Putamen (tissue), 1 donor: ENCODE measurements around the gene BCAS4.

Source experiments
- DNase-seq: peaks from one replicate; pipeline ENCODE4 v3.0.0-alpha.2; 2016; ENCODE audit warnings: low spot score

Gene BCAS4

DNA sequence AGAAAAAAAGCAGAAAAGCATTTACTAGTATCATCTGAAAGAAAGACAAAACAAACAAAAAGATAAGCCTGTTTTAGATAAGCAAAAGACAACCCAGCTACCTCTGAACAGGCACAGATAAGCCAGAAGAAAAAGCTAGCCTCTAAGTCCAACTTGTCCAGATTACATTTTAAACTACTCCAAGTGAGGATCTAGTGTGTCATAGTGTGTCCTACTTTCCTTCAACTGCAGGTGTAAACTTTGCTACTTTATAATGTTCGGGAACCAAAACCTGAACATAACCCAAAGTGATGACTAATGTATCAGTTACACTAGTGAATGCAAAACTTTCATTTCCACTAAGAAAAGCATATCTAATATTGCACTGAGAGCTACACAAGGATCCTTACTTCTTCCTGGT lies 116.9 kb downstream of the BCAS4 start:
- no peak for DNase-seq

DNA sequence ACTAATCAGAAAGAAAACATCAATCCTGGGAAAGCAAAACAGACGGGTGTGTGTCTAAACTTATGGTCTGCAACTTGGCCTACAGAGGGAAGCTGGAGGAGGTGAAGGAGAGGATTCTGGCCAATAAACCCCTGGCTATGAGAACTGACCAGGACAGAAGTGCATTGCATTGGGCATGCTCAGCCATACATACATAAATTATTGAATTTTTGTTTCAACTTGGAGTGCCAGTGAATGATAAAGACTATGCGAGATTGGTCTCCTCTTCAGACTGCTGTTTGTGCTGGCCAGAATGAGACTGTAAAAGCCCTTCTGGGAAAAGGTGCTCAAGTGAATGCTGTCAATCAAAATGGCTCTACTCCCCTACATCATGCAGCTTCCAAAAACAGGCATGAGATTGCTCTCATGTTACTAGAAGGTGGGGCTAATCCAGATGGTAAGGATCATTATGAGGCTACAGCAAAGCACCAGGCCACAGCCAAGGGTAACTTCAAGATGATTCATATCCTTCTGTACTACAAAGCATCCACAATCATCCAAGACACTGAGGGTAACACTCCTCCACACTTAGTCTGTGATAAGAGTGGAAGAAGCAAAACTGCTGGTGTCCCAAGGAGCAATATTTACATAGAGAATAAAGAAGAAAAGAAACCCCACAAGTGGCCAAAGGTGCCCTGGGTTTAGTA lies 119.0 kb downstream of the BCAS4 start:
- DNase-seq: no peak

DNA sequence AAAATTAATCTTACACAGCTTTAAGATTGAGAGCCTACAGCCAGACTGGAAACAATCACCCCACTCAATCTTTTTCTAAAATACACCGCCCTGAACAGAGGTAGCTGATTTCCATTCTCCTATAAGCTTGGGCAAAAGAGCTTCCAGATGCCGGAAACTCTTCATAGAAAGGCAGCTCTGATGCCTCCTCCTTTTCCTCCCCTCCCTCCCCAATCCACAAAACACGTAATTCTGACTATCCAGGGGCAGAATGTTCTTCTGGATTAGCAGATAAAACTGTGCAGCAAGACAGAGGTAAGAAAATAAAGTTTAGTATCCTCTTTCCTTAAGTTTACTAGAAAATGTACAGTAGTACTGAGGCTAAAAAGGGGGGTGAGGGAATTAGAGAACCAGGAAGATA lies 120.6 kb downstream of the BCAS4 start:
- no peak for DNase-seq

DNA sequence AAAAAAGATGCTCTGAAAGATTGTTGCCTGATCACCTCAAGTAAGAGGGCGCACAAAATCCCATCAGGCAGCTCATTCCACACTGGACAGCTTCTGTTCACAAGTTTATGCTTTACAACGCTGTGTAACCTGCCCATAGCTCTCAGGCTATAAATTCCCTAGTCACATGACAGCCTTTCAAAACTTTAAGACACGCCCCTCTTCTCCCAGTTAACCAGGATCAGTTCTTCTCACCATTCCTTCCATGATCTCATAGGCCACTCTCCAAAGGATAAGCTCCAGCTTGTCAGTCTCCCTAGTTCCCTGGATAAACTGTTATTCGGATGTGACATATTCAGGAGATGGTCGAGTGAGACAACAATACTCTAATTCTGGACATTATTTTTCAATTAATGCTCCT lies 121.4 kb downstream of the BCAS4 start:
- no peak for DNase-seq

DNA sequence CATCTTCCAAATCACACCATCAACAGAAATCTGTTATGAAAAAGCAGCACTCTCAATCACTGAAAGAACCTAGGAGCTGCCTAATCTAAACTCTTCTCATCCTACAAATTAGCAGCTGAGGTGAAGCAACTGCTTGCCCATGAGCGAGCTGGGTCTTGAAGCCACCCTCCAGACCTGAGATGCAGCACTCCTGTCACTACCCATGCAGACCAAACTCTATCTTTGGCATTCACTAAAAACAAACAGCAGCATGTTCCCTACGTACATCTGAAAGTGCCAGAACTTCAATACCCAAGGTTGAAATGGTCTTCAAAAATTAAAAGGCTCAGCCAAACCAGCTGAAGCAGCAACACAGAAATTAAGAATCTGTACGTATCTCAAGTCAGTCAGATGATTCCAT lies 122.1 kb downstream of the BCAS4 start:
- no peak for DNase-seq

DNA sequence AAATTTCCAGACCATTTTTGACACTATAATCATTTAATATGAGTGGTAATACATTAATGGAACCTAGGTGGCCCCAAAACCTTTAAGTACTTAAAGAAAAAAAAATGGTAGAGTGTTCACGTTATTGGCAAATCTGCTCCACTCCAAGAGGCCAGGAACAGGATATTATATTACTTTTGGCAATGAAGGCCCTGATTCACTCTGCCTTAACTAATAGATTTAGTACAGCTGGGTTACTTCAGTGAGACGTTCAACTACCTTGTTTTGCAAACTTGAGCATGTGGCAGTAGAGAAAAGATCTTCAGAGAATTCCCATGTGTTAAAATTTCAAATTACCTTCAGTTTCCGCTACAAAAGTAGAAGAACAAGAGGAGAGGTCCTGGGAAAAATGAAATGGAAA lies 123.5 kb downstream of the BCAS4 start:
- DNase-seq: no peak

DNA sequence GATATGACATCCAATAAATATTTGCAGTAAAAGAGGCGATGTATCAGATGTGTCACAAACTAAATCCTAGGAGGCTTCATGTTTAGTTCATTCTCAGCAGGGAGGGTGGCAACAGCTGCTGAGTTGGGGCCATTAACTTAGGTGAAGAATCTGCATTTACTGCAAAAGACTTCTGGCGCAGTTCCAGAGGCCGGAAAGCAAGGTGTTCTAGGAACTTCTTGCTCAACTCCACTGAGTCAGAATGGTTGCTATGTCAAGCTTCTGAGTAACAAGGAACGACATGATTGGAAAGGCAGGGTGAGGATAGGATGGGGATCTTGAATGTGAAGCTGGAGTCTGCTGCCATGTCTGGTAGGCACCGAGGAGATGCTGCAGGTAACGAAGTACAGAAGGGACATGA lies 124.7 kb downstream of the BCAS4 start:
- no peak for DNase-seq

DNA sequence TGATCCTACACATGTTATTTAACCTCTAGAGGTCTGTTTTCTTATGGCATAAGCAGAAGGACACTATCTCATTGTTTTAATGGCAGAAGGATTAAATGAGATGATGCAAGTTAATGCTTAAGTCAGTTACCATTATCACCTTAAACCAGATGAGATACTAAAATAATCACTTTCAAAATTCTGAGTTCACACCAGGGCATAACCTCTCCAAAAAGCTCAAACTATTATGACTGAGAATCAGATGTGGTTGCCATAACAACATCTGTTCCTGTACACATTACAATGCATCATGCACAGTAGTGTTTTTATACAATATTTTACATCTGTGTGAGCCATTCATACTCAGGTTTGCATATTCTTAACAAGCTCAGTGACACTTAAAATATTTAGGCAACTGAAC lies 126.1 kb downstream of the BCAS4 start:
- no peak for DNase-seq

DNA sequence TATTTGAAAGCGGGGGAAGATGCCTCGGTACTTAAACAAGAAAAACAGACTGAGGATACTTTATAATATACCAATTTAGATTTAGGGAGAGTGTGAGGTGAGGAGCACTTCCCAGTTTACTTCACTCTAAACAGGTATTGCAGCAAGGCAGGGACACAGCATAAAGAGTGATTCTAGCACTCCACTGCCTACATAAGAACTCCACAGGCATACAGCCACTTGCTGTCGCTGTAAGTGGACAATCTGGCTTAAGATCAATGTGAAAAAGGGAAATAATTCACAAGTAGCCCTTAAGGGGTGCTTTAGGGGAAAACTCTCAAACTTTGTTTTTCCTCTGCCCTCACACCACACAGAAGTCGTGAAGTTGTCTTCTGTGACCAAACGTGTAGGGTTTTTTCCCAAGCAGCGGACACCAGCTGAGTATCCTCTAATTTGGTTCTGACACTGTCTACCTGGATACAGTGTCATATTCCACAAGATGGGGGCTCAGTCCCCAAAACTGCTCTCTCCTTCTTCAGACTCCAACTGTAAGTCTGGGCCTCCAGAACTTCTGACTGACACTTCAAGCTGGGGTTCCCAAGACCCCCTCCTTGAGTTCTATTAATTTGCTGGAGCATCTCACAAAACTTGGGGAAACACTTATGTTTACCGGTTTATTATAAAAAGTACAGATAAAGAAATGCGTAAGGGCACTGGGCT lies 127.1 kb downstream of the BCAS4 start:
- no peak for DNase-seq

DNA sequence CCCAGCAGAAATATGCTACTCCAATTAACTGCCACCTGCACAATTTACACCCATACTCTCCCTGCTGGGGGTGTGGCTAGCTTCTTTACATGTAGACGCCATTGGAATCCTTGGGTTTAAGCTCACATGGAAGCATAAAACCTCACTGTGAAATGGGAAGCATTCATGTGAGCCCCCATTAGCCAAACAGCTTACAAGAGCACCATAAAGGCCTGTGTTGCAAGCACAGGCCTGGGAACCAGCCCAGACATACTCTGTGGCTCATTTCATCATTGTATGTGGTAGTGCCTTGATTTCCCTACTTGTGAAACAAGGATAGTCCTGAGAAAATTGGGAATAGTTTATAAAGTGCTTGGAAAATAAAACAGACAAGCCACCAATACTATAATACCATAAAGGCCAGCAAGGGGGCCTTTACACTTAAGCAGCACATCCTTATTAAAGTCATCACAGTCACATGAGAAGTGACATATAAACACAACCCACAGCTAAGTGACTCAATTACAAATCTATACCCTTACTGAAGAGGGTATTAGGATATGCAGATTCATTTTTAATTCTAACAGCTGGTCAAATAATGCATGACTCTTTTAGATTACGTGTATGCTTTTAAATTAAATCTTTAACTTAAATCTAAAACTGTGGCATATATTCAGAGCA lies 129.5 kb downstream of the BCAS4 start:
- DNase-seq: no peak

DNA sequence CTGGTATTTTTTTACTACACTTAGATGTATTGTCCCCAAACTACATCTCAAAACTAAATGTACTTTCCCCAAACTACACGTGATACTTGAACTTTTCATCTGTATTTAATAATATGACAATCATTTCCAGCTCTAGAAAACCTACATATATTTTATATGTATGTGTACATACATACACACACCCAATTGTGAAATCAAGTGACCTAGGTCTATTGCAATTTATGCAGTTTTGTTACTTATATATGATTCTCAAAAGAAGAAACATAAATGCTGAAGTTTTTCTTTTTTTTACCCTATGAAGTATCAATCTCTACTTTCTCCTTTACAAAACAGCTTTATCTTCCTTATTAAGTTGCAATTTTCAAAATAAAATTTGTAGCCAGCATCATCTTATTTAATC lies 131.7 kb downstream of the BCAS4 start:
- DNase-seq: no peak
